K562 (cell line): ENCODE measurements around the gene NAT14. TPM values are rescaled to one million over a fixed set of nuclear protein-coding genes. Genes with fewer than 3 reads are reported as not detected.

Experiments used
- ATF4 ChIP-seq: fragments of 450-650 bp; formaldehyde crosslinking; IDR thresholded peaks from 2 replicates; pipeline ENCODE4 v1.4.0; 2022; ENCODE audit warnings: mild to moderate bottlenecking, moderate library complexity
- CCNT2 ChIP-seq: IDR thresholded peaks from 2 replicates; pipeline ENCODE4 v1.6.1; 2011; ENCODE audit warnings: borderline replicate concordance, low read depth, mild to moderate bottlenecking, moderate library complexity, mixed read lengths, low read length; ENCODE audit not compliant: insufficient read length; ENCODE audit errors: extremely low read depth
- CHD4 ChIP-seq: fragments of 200-600 bp; sonication (generic); IDR thresholded peaks from 3 replicates; pipeline ENCODE4 v1.6.1; 2012; ENCODE audit warnings: low read depth, mild to moderate bottlenecking, mixed read lengths, low read length, inconsistent platforms; ENCODE audit not compliant: insufficient read depth, insufficient replicate concordance, poor library complexity, severe bottlenecking
- EP400 ChIP-seq: fragments of 450-650 bp; IDR thresholded peaks from 2 replicates; pipeline ENCODE4 v1.6.1; 2017; ENCODE audit warnings: antibody characterized with exemption, mild to moderate bottlenecking, moderate library complexity
- ERF ChIP-seq: fragments of 450-650 bp; formaldehyde crosslinking; IDR thresholded peaks from 2 replicates; pipeline ENCODE4 v1.4.0; 2020; ENCODE audit warnings: mild to moderate bottlenecking, mixed read lengths
- HDAC8 ChIP-seq: fragments of 450-650 bp; IDR thresholded peaks from 2 replicates; pipeline ENCODE4 v1.6.1; 2016; ENCODE audit warnings: mild to moderate bottlenecking, missing genetic modification characterization, moderate library complexity, missing compliant biosample characterization
- KAT7 ChIP-seq: sonication (generic); formaldehyde crosslinking; IDR thresholded peaks from 2 replicates; pipeline ENCODE4 v1.8.0; 2022; ENCODE audit warnings: missing genetic modification reagents, mild to moderate bottlenecking, borderline replicate concordance
- KHSRP ChIP-seq: fragments of 450-650 bp; IDR thresholded peaks from 2 replicates; pipeline ENCODE4 v1.6.1; 2017
- KLF13 ChIP-seq: fragments of 450-650 bp; IDR thresholded peaks from 2 replicates; pipeline ENCODE4 v1.6.1; 2016; ENCODE audit warnings: missing genetic modification characterization, low read depth, mild to moderate bottlenecking, missing compliant biosample characterization, moderate library complexity, borderline replicate concordance
- MTF1 ChIP-seq: fragments of 250-450 bp; sonication (Bioruptor Pico); IDR thresholded peaks from 2 replicates; pipeline ENCODE4 v1.9.0; 2021; ENCODE audit warnings: moderate library complexity, mild to moderate bottlenecking, inconsistent platforms, borderline replicate concordance
- NFRKB ChIP-seq: fragments of 450-650 bp; IDR thresholded peaks from 2 replicates; pipeline ENCODE4 v1.6.1; 2016; ENCODE audit warnings: low read depth
- POLR2A ChIP-seq: fragments of 450-650 bp; conservative IDR thresholded peaks from 2 replicates; pipeline ENCODE4 v1.6.1; 2016
- TCF15 ChIP-seq: fragments of 250-450 bp; sonication (Bioruptor Pico); IDR thresholded peaks from 2 replicates; pipeline ENCODE4 v1.8.0; 2022; ENCODE audit warnings: moderate library complexity, mild to moderate bottlenecking, inconsistent platforms
- TEAD2 ChIP-seq: fragments of 450-650 bp; IDR thresholded peaks from 2 replicates; pipeline ENCODE4 v1.6.1; 2016; ENCODE audit warnings: missing genetic modification characterization, control low read depth, missing compliant biosample characterization
- XRCC4 ChIP-seq: IDR thresholded peaks from one replicate; pipeline ENCODE4 v1.6.1; 2011; ENCODE audit not compliant: insufficient read depth, insufficient read length; ENCODE audit errors: extremely low read depth
- ZBTB2 ChIP-seq: fragments of 450-650 bp; IDR thresholded peaks from 2 replicates; pipeline ENCODE4 v1.6.1; 2016; ENCODE audit warnings: antibody characterized with exemption
- ZNF609 ChIP-seq: sonication (generic); formaldehyde crosslinking; IDR thresholded peaks from 2 replicates; pipeline ENCODE4 v1.8.1; 2023; ENCODE audit warnings: missing genetic modification reagents, mild to moderate bottlenecking, borderline replicate concordance
- polyA plus RNA-seq, 8 experiments: library from polyadenylated mRNA; depleted of rRNA in 4 of 8; stranded (reverse) in 5 of 8; unstranded in 3 of 8; fragments of >200 nt; fragmentation: Nextera tagmentation in 2 of 8; fragmentation: Illumina TruSeq in 1 of 8; extraction: Ambion mirVana in 2 of 8; extraction: Trizol in 1 of 8; gene quantifications; 2 replicates each; pipeline versions ENCODE4 v1.2.1 to v1.2.3, GENCODE V29; 2011 to 2014; ENCODE audit warnings: inconsistent platforms in 1 of 8, missing spikeins in 1 of 8
- total RNA-seq, 7 experiments: library from RNA; depleted of rRNA in 6 of 7; stranded (reverse); fragments of >200 nt in 6 of 7; fragmentation: Illumina TruSeq in 2 of 7; extraction: Trizol in 2 of 7; gene quantifications; 2 replicates each; pipeline versions ENCODE4 v1.2.1 to v1.2.3, GENCODE V29; 2011 to 2021; ENCODE audit warnings: low replicate concordance in 1 of 7

The NAT14 gene
- total and polyA plus RNA-seq, 9 of the 15 experiments (the other 6 are each of a cell fraction or from before 2014, with no cell fraction given) = 2.4 to 77.0 (median 26.7) TPM

GRCh38 chr19:55461974-55462626, 22.9 kb upstream of the NAT14 start (continued):
- TF ChIP-seq CHD4 (no peak), ERF (0 out of 2 replicates have a peak, but pooled peaks have one; percentile 56), HDAC8 (no peak), KAT7 (no peak), KLF13 (tag) (no peak), MTF1 (CRISPR knock-in tag) (no peak), POLR2A (peak; percentile 70), NFRKB (peak; percentile 36), ZBTB2 (0 out of 2 replicates have a peak, but pooled peaks have one; percentile 11), KHSRP (no peak), ZNF609 (CRISPR knock-in tag) (no peak), XRCC4 (no peak), ATF4 (CRISPR knock-in tag) (no peak; the same call in 1 of the 2 replicates), TEAD2 (tag) (no peak), TCF15 (CRISPR knock-in tag) (no peak), EP400 (no peak), CCNT2 (no peak)
